ENCODE measurements around the gene SFMBT1.

Gene SFMBT1

GRCh38 chr3:52857864-52858263 lies 188.0 kb downstream of the SFMBT1 start:
- no peak overlapping the region for H3K27ac ChIP-seq (ENCODE audit: low read depth, low read length)

GRCh38 chr3:52857133-52857532 lies 188.7 kb downstream of the SFMBT1 start:
- H3K4me3 ChIP-seq (ENCODE audit: insufficient read depth, low read length, poor library complexity, severe bottlenecking) = no peak overlapping the region
- no peak for TF ChIP-seq EZH2phosphoT487 (conservative IDR thresholded peaks at IDR 0.05; ENCODE audit: low read length)
- no peak for TF ChIP-seq CTCF (IDR thresholded peaks at IDR 0.05; ENCODE audit: insufficient read depth, low read length, poor library complexity, severe bottlenecking)
- no peaks in the 10 kb centered on the region for H3K36me3 ChIP-seq (ENCODE audit: low read length)
- H3K9me2 ChIP-seq (replicated peaks; ENCODE audit: insufficient read depth, low read length) = no peaks in the 10 kb centered on the region
- no peak overlapping the region for H3K9ac ChIP-seq (ENCODE audit: low read length)
- no peak overlapping the region for H3K4me2 ChIP-seq (ENCODE audit: low read depth, low read length, poor library complexity, severe bottlenecking)
- H3K27me3 ChIP-seq (ENCODE audit: low read length) = no peaks in the 10 kb centered on the region
- H3K79me2 ChIP-seq (ENCODE audit: insufficient read depth, low read length) = no peaks in the 10 kb centered on the region
- H2AFZ ChIP-seq (ENCODE audit: low read depth, low read length, severe bottlenecking) = no peak overlapping the region
- H4K20me1 ChIP-seq (ENCODE audit: low read depth, low read length) = no peaks in the 10 kb centered on the region
- H3F3A ChIP-seq (ENCODE audit: insufficient read depth) = no peaks in the 10 kb centered on the region
- H3K27ac ChIP-seq (ENCODE audit: low read depth, low read length) = no peak overlapping the region
- H3K9me3 ChIP-seq (ENCODE audit: insufficient read depth, low read length) = no peaks in the 10 kb centered on the region

More at GRCh38 chr3:52857864-52858263, 188.0 kb downstream of the SFMBT1 start:
- Histone ChIP-seq H2AFZ (ENCODE audit: low read depth, low read length, severe bottlenecking) (no peak overlapping the region), H3K79me2 (ENCODE audit: insufficient read depth, low read length) (no peaks in the 10 kb centered on the region), H3K4me2 (ENCODE audit: low read depth, low read length, poor library complexity, severe bottlenecking) (no peak overlapping the region), H3K9me3 (ENCODE audit: insufficient read depth, low read length) (no peaks in the 10 kb centered on the region), H3K9me2 (replicated peaks; ENCODE audit: insufficient read depth, low read length) (no peaks in the 10 kb centered on the region), H3K27me3 (ENCODE audit: low read length) (no peaks in the 10 kb centered on the region), H3K9ac (ENCODE audit: low read length) (no peak overlapping the region), H3K4me3 (ENCODE audit: insufficient read depth, low read length, poor library complexity, severe bottlenecking) (no peak overlapping the region), H4K20me1 (ENCODE audit: low read depth, low read length) (no peaks in the 10 kb centered on the region), H3K36me3 (ENCODE audit: low read length) (no peaks in the 10 kb centered on the region), H3F3A (ENCODE audit: insufficient read depth) (no peaks in the 10 kb centered on the region)
- TF ChIP-seq EZH2phosphoT487 (conservative IDR thresholded peaks at IDR 0.05; ENCODE audit: low read length) = no peak
- TF ChIP-seq CTCF (IDR thresholded peaks at IDR 0.05; ENCODE audit: insufficient read depth, low read length, poor library complexity, severe bottlenecking) = no peak

GRCh38 chr3:52856666-52857065 lies 189.2 kb downstream of the SFMBT1 start:
- Histone ChIP-seq H3K27ac (ENCODE audit: low read depth, low read length) (no peak overlapping the region), H3K79me2 (ENCODE audit: insufficient read depth, low read length) (no peaks in the 10 kb centered on the region), H3K9me3 (ENCODE audit: insufficient read depth, low read length) (no peaks in the 10 kb centered on the region), H3K4me2 (ENCODE audit: low read depth, low read length, poor library complexity, severe bottlenecking) (no peak overlapping the region), H3K4me3 (ENCODE audit: insufficient read depth, low read length, poor library complexity, severe bottlenecking) (no peak overlapping the region), H2AFZ (ENCODE audit: low read depth, low read length, severe bottlenecking) (no peak overlapping the region), H3K9ac (ENCODE audit: low read length) (no peak overlapping the region), H3K9me2 (replicated peaks; ENCODE audit: insufficient read depth, low read length) (no peaks in the 10 kb centered on the region), H3K36me3 (ENCODE audit: low read length) (no peaks in the 10 kb centered on the region), H4K20me1 (ENCODE audit: low read depth, low read length) (no peaks in the 10 kb centered on the region), H3K27me3 (ENCODE audit: low read length) (no peaks in the 10 kb centered on the region), H3F3A (ENCODE audit: insufficient read depth) (no peaks in the 10 kb centered on the region)
- no peak for TF ChIP-seq CTCF (IDR thresholded peaks at IDR 0.05; ENCODE audit: insufficient read depth, low read length, poor library complexity, severe bottlenecking)
- TF ChIP-seq EZH2phosphoT487 (conservative IDR thresholded peaks at IDR 0.05; ENCODE audit: low read length) = no peak

Measured in SU-DHL-6 (cell line).